ENCODE results near the gene ZBTB12. TPM values are rescaled to one million over a fixed set of nuclear protein-coding genes. Genes with fewer than 3 reads are reported as not detected.

Gene ZBTB12
- total and polyA plus RNA-seq, 2 of the 13 experiments (the other 11 are each of a cell fraction or from before 2014, with no cell fraction given): 4.8 to 6.0 TPM

DNA sequence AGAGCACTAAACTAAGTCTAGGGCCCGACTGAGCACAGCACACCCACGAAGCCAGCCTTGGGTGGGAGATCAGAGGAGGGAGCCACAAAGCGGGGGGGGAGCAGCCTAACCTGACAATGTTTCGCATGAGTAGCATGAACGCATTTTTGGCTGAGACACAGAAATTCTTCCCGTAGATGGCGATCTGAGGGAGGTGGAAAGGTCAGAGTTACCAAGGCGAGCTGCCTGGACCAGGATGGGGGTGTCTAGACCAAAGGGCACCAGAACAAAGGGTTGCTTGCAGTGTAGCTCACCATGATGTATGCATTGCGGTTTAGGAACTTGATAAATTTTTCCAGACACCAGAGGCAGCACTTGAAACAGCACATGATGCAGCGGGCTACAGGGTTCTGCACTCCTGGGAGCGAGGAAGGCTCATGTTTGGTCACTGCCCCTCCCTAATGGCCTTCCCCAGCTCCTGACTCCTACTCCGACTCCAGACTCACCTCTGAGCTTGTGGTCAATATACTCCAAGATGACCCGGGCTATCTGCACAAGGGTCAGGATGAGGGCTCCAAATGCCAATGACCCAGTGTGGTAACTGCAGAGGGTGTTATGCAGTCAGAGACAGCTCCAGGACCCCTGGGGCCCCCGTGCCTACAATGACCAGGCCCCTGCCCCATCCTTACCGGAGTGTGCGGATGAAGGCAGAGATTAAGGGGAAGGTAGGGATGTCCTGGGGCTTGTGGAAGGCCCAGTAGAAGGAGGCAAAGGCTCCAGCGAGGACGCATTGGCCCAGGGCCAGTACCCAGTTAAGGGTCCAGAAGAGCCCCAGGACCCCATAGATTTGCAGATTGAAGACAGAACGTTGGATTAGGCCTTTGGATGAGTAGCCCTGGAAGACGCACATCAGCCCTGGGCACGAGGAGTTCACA lies 36.4 kb downstream of the ZBTB12 start (continued):
- TF ChIP-seq ZBTB1 (CRISPR knock-in tag; IDR thresholded peaks at IDR 0.05; ENCODE audit: borderline replicate concordance): no peak
- 0 out of 2 replicates have a peak, but pooled peaks have one; percentile 50 for TF ChIP-seq ZNF136 (CRISPR knock-in tag; IDR thresholded peaks at IDR 0.05; ENCODE audit: low read depth)
- TF ChIP-seq GTF2F1 (IDR thresholded peaks at IDR 0.05; ENCODE audit: low read length): no peak
- peak; percentile 69; the same call in 1 of the 2 replicates for TF ChIP-seq ZNF160 (CRISPR knock-in tag; IDR thresholded peaks at IDR 0.05)
- no peak for TF ChIP-seq HNRNPH1 (optimal IDR thresholded peaks at IDR 0.05; ENCODE audit: low read depth, low read length)
- TF ChIP-seq, protein P1, sequence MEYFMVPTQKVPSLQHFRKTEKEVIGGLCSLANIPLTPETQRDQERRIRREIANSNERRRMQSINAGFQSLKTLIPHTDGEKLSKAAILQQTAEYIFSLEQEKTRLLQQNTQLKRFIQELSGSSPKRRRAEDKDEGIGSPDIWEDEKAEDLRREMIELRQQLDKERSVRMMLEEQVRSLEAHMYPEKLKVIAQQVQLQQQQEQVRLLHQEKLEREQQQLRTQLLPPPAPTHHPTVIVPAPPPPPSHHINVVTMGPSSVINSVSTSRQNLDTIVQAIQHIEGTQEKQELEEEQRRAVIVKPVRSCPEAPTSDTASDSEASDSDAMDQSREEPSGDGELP (IDR thresholded peaks at IDR 0.05; ENCODE audit: borderline replicate concordance, low read depth): peak; percentile 67; the same call in 1 of the 2 replicates
- TF ChIP-seq, protein P2, sequence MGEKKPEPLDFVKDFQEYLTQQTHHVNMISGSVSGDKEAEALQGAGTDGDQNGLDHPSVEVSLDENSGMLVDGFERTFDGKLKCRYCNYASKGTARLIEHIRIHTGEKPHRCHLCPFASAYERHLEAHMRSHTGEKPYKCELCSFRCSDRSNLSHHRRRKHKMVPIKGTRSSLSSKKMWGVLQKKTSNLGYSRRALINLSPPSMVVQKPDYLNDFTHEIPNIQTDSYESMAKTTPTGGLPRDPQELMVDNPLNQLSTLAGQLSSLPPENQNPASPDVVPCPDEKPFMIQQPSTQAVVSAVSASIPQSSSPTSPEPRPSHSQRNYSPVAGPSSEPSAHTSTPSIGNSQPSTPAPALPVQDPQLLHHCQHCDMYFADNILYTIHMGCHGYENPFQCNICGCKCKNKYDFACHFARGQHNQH (CRISPR knock-in tag; IDR thresholded peaks at IDR 0.05): peak; percentile 87
- no peak for TF ChIP-seq ZUFSP (CRISPR knock-in tag; IDR thresholded peaks at IDR 0.05; ENCODE audit: borderline replicate concordance)
- no peak for TF ChIP-seq U2AF2 (IDR thresholded peaks at IDR 0.05; ENCODE audit: low read depth, low read length)
- no peak for TF ChIP-seq ZNF724P (CRISPR knock-in tag; IDR thresholded peaks at IDR 0.05; ENCODE audit: borderline replicate concordance)
- no peak for TF ChIP-seq ATF4 (CRISPR knock-in tag; IDR thresholded peaks at IDR 0.05)
- TF ChIP-seq NR3C1 (CRISPR knock-in tag; IDR thresholded peaks at IDR 0.05): no peak
- peak; percentile 90 for TF ChIP-seq ZNF264 (CRISPR knock-in tag; IDR thresholded peaks at IDR 0.05)
- TF ChIP-seq HOXA3 (CRISPR knock-in tag; IDR thresholded peaks at IDR 0.05): peak; percentile 89
- TF ChIP-seq, protein P3, sequence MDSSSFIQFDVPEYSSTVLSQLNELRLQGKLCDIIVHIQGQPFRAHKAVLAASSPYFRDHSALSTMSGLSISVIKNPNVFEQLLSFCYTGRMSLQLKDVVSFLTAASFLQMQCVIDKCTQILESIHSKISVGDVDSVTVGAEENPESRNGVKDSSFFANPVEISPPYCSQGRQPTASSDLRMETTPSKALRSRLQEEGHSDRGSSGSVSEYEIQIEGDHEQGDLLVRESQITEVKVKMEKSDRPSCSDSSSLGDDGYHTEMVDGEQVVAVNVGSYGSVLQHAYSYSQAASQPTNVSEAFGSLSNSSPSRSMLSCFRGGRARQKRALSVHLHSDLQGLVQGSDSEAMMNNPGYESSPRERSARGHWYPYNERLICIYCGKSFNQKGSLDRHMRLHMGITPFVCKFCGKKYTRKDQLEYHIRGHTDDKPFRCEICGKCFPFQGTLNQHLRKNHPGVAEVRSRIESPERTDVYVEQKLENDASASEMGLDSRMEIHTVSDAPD (CRISPR knock-in tag; IDR thresholded peaks at IDR 0.05): peak; percentile 99
- TF ChIP-seq EED (CRISPR knock-in tag; IDR thresholded peaks at IDR 0.05): no peak
- TF ChIP-seq ZNF749 (CRISPR knock-in tag; IDR thresholded peaks at IDR 0.05; ENCODE audit: borderline replicate concordance): no peak; the same call in 1 of the 2 replicates
- TF ChIP-seq, protein P4, sequence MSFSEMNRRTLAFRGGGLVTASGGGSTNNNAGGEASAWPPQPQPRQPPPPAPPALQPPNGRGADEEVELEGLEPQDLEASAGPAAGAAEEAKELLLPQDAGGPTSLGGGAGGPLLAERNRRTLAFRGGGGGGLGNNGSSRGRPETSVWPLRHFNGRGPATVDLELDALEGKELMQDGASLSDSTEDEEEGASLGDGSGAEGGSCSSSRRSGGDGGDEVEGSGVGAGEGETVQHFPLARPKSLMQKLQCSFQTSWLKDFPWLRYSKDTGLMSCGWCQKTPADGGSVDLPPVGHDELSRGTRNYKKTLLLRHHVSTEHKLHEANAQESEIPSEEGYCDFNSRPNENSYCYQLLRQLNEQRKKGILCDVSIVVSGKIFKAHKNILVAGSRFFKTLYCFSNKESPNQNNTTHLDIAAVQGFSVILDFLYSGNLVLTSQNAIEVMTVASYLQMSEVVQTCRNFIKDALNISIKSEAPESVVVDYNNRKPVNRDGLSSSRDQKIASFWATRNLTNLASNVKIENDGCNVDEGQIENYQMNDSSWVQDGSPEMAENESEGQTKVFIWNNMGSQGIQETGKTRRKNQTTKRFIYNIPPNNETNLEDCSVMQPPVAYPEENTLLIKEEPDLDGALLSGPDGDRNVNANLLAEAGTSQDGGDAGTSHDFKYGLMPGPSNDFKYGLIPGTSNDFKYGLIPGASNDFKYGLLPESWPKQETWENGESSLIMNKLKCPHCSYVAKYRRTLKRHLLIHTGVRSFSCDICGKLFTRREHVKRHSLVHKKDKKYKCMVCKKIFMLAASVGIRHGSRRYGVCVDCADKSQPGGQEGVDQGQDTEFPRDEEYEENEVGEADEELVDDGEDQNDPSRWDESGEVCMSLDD (CRISPR knock-in tag; IDR thresholded peaks at IDR 0.05; ENCODE audit: borderline replicate concordance): peak; percentile 63; the same call in 1 of the 2 replicates
- 0 out of 2 replicates have a peak, but pooled peaks have one; percentile 50 for TF ChIP-seq NFE2L1 (CRISPR knock-in tag; IDR thresholded peaks at IDR 0.05; ENCODE audit: borderline replicate concordance)

All from HepG2 (cell line).